ENCODE data around the gene GRK5.
"Not testable (repeated sequence)": the region's sequence is repeated elsewhere in the genome, so short reads cannot be mapped to it uniquely, and the experiment has no call there.

GRK5 gene

DNA sequence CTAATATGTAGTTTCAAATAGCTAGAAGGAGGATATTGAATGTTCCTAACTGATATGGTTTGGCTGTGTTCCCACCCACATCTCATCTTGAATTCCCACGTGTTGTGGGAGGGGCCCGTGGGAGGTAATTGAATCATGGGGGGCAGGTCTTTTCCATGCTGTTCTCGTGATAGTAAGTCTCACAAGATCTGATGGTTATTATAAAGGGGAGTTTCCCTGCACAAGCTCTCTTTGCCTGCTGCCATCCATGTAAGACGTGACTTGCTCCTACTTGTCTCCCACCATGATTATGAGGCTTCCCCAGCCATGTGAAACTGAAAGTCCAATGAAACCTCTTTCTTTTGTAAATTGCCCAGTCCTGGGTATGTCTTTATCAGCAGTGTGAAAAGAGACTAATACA lies 25.1 kb downstream of the GRK5 start:
- not testable (repeated sequence) for H3K4me1 ChIP-seq (ENCODE audit: control insufficient read depth, insufficient read depth, low read length); H3K9me3 ChIP-seq (ENCODE audit: control insufficient read depth, insufficient read depth, low read length); H3K27me3 ChIP-seq (ENCODE audit: control insufficient read depth, insufficient read depth, low read length); H3K4me3 ChIP-seq (ENCODE audit: low read depth, low read length); H3K9ac ChIP-seq (ENCODE audit: low read depth, low read length); H3K36me3 ChIP-seq (ENCODE audit: control insufficient read depth, insufficient read depth, low read length)

DNA sequence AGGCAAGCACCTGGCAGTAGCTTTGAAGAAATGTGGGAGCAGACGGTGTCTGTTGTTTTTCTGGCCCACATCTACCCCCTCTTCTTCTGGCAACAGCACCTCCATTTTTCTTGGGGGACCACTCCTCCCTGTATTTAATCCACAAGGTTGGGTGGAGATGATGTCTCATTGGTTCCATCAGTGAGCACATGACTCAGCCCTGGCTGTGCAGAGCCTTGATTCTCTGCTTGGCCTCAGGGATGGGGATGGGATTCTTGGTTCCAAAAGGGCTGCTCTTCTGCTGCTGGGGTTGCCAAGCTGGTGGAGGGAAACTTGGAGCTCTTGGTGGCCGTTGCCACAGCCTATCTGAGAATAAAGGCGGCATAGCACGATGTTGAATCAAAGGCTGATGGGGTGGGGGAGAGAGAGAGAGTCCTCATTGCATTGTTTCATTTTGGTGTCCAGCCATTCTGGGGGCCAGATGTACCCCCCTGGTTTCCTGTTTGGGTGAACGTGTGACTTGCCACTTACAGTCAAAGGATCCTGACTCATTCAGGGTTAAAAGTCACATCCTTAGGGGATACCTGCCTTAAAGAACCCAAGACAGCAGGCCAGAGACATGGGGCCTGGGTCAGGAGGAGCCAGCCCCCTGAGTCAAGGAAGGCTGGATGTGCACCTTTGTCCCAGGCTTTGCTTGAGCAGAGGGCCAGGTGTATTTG lies 25.9 kb downstream of the GRK5 start:
- Histone ChIP-seq H3K9ac (ENCODE audit: low read depth, low read length) (no peak overlapping the region), H3K36me3 (ENCODE audit: control insufficient read depth, insufficient read depth, low read length) (no peaks in the 10 kb centered on the region), H3K4me3 (ENCODE audit: low read depth, low read length) (no peak overlapping the region), H3K9me3 (ENCODE audit: control insufficient read depth, insufficient read depth, low read length) (no peaks in the 10 kb centered on the region), H3K27me3 (ENCODE audit: control insufficient read depth, insufficient read depth, low read length) (no peaks in the 10 kb centered on the region), H3K4me1 (ENCODE audit: control insufficient read depth, insufficient read depth, low read length) (peaks cover 4% of the 10 kb centered on the region)

DNA sequence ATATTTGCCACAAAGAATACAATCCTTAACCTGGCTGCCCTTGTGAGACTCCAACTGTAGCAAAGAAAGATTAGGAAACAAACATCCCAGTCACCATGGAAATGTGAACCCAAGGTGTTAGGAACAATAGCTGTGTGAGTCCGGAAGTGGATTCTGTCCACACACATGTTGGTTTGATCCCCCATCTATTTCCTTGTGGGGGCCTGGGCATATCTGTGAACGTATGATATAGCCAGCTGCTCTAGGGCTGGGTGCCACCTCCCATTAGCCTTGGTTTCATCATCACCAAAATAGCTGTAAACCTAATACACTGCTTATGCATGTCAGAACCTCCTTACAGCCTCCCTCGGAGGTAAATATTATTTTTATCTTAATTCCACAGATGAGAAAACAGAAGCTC lies 26.4 kb downstream of the GRK5 start:
- H3K9me3 ChIP-seq (ENCODE audit: control insufficient read depth, insufficient read depth, low read length), result no peaks in the 10 kb centered on the region
- H3K4me1 ChIP-seq (ENCODE audit: control insufficient read depth, insufficient read depth, low read length), result peaks cover 4% of the 10 kb centered on the region
- H3K9ac ChIP-seq (ENCODE audit: low read depth, low read length), result no peak overlapping the region
- H3K4me3 ChIP-seq (ENCODE audit: low read depth, low read length), result no peak overlapping the region
- no peaks in the 10 kb centered on the region for H3K27me3 ChIP-seq (ENCODE audit: control insufficient read depth, insufficient read depth, low read length)
- H3K36me3 ChIP-seq (ENCODE audit: control insufficient read depth, insufficient read depth, low read length), result no peaks in the 10 kb centered on the region

DNA sequence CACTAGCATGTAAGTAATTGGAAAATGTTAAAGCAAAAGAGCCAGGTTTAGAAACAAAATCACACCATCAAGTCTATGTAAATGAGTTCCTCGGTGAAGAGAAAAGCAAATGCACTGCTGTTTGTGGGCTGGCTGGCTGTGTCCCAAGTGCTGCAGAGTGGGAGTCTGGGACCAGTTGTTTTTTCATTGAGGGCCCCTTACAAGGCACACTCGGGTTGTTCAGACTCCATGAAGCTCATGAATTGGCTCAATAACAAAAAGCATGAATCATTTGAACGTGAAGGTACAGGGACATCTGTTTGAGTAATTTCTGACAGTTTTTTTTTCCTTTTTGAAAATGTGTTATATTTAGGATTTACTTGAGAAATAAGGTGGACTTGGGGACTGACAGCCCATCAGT lies 28.0 kb downstream of the GRK5 start:
- Histone ChIP-seq H3K4me1 (ENCODE audit: control insufficient read depth, insufficient read depth, low read length) (peaks cover 4% of the 10 kb centered on the region), H3K9ac (ENCODE audit: low read depth, low read length) (no peak overlapping the region), H3K9me3 (ENCODE audit: control insufficient read depth, insufficient read depth, low read length) (no peaks in the 10 kb centered on the region), H3K36me3 (ENCODE audit: control insufficient read depth, insufficient read depth, low read length) (no peaks in the 10 kb centered on the region), H3K27me3 (ENCODE audit: control insufficient read depth, insufficient read depth, low read length) (no peaks in the 10 kb centered on the region), H3K4me3 (ENCODE audit: low read depth, low read length) (no peak overlapping the region)

DNA sequence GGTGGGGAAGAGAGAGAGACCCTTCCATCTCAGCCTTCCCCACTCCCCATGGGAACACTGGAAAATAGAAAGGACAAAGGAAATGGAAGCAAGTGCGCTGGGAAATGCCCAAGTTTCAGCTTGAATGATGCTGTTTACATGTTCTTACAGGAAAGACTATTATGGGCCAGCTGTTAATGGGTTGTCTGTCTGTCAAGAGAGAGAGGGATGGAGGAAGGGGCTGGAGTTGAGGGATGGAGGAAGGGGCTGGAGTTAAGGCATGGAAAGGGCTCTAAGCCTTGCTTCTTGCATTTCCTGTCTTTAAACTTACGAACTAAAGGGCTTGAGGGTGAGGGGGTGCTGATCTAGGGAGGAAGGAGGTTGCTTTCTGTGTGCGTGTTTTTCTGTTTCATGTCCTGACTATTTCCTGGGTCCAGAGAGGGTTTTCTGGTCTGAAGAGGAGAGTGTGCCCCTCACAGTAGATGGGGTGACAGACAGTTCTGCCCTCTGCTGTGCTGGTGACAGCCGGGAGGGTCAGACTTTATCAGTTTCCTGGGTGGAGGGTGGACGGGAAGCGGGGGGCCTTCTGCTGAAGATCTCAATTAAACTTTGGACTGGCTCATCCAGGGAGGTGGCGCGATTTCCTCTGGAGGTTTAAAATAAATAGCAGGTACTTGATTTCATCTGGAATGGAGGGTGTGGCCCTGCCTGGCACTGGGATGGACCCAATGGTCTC lies 30.5 kb downstream of the GRK5 start:
- Histone ChIP-seq H3K9ac (ENCODE audit: low read depth, low read length) (no peak overlapping the region), H3K4me3 (ENCODE audit: low read depth, low read length) (no peak overlapping the region), H3K36me3 (ENCODE audit: control insufficient read depth, insufficient read depth, low read length) (no peaks in the 10 kb centered on the region), H3K27me3 (ENCODE audit: control insufficient read depth, insufficient read depth, low read length) (no peaks in the 10 kb centered on the region), H3K4me1 (ENCODE audit: control insufficient read depth, insufficient read depth, low read length) (peaks cover 8% of the 10 kb centered on the region), H3K9me3 (ENCODE audit: control insufficient read depth, insufficient read depth, low read length) (no peaks in the 10 kb centered on the region)

DNA sequence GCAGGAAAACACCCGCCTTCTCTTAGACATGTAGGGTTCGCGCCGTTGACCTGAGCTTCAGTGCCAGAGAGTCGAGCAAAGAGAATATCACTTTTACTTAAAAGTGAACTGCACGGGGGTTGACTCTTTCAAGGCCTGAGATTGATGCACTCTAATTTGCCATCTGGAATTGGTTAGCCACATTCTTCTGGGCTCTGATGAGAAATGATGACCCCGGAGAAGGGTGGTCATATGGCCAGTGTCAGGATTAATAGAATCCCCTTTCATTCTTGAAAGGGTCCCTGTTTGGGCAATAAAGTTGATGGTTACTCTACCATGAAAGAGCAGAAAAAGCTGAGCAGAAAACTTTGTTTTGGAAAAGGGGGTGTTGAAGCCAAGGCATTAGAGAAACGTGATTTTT lies 31.2 kb downstream of the GRK5 start:
- no peaks in the 10 kb centered on the region for H3K27me3 ChIP-seq (ENCODE audit: control insufficient read depth, insufficient read depth, low read length)
- H3K9ac ChIP-seq (ENCODE audit: low read depth, low read length), result no peak overlapping the region
- H3K4me3 ChIP-seq (ENCODE audit: low read depth, low read length), result no peak overlapping the region
- no peaks in the 10 kb centered on the region for H3K9me3 ChIP-seq (ENCODE audit: control insufficient read depth, insufficient read depth, low read length)
- no peaks in the 10 kb centered on the region for H3K36me3 ChIP-seq (ENCODE audit: control insufficient read depth, insufficient read depth, low read length)
- peaks cover 8% of the 10 kb centered on the region for H3K4me1 ChIP-seq (ENCODE audit: control insufficient read depth, insufficient read depth, low read length)

DNA sequence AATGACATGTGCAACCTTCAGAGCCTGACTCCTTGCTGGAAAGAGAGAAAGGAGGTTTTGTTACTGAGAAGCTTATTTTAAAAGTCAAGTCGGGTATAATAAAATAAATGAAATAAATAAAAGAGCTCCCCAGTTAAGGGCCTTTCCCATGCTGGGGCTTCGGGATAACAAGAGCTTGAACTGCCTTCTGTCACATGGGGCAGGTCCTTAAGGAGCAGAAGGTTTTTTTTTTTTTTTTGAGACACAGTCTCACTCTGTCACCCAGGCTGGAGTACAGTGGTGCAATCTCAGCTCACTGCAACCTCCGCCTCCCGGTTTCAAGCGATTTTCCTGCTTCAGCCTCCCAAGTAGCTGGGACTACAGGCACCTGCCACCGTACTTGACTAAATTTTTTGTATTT lies 31.6 kb downstream of the GRK5 start:
- H3K27me3 ChIP-seq (ENCODE audit: control insufficient read depth, insufficient read depth, low read length); H3K9me3 ChIP-seq (ENCODE audit: control insufficient read depth, insufficient read depth, low read length); H3K4me1 ChIP-seq (ENCODE audit: control insufficient read depth, insufficient read depth, low read length); H3K36me3 ChIP-seq (ENCODE audit: control insufficient read depth, insufficient read depth, low read length); H3K9ac ChIP-seq (ENCODE audit: low read depth, low read length); H3K4me3 ChIP-seq (ENCODE audit: low read depth, low read length): not testable (repeated sequence)

DNA sequence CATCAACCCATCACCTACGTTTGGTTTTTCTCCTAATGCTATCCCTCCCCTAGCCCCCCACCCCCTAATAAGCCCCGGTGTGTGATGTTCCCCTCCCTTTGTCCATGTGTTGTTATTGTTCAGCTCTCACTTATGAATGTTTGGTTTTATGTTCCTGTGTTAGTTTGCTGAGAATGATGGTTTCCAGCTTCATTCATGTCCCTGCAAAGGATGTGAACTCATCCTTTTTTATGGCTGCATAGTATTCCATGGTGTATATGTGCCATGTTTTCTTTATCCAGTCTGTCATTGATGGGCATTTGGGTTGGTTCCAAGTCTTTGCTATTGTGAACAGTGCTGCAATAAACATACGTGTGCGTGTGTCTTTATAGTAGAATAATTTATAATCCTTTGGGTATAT lies 32.3 kb downstream of the GRK5 start:
- not testable (repeated sequence) for H3K36me3 ChIP-seq (ENCODE audit: control insufficient read depth, insufficient read depth, low read length); H3K9me3 ChIP-seq (ENCODE audit: control insufficient read depth, insufficient read depth, low read length); H3K9ac ChIP-seq (ENCODE audit: low read depth, low read length); H3K4me1 ChIP-seq (ENCODE audit: control insufficient read depth, insufficient read depth, low read length); H3K27me3 ChIP-seq (ENCODE audit: control insufficient read depth, insufficient read depth, low read length); H3K4me3 ChIP-seq (ENCODE audit: low read depth, low read length)

DNA sequence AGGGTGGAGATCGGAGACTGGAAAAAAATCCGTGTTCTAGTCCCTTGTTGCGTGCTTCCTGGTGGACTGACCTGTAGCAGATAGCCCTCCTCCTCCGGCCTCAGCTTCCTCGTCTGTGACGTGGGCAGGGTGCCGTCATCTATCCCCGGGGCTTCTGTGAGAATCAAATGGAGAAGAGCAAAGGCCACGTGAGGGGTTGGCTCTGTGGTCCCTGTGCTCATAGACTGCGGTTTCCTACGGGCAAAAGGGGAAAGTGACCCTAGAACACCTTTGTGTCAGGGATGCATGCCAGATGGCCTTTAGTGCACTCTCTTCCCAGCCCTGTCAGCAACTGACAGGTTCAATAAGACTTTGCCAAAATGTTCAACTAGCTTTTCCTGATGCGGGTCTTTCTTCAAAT lies 33.7 kb downstream of the GRK5 start:
- Histone ChIP-seq H3K36me3 (ENCODE audit: control insufficient read depth, insufficient read depth, low read length) (no peaks in the 10 kb centered on the region), H3K27me3 (ENCODE audit: control insufficient read depth, insufficient read depth, low read length) (no peaks in the 10 kb centered on the region), H3K4me1 (ENCODE audit: control insufficient read depth, insufficient read depth, low read length) (peaks cover 8% of the 10 kb centered on the region), H3K4me3 (ENCODE audit: low read depth, low read length) (no peak overlapping the region), H3K9ac (ENCODE audit: low read depth, low read length) (no peak overlapping the region), H3K9me3 (ENCODE audit: control insufficient read depth, insufficient read depth, low read length) (no peaks in the 10 kb centered on the region)

DNA sequence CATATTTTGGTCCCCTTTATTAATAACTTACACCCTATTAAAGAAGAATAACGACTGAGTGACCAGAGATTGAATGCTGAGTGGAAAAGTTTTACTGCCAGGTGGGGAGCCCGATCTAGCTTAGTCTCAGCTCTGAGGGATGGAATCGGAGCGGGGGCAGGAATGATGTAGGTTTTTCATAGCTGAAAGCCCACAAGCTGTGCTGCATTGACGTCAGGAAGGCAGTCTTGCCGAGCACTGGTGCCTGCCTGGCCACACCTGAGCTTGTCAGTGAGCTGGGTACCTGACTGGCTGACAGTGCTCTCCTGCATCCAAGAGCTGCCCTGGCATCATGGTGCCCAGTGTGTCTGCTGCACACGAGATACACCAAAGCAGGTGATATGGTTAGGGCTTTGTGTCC lies 34.8 kb downstream of the GRK5 start:
- Histone ChIP-seq H3K4me1 (ENCODE audit: control insufficient read depth, insufficient read depth, low read length) (peaks cover 8% of the 10 kb centered on the region), H3K9me3 (ENCODE audit: control insufficient read depth, insufficient read depth, low read length) (no peaks in the 10 kb centered on the region), H3K9ac (ENCODE audit: low read depth, low read length) (no peak overlapping the region), H3K4me3 (ENCODE audit: low read depth, low read length) (no peak overlapping the region), H3K27me3 (ENCODE audit: control insufficient read depth, insufficient read depth, low read length) (no peaks in the 10 kb centered on the region), H3K36me3 (ENCODE audit: control insufficient read depth, insufficient read depth, low read length) (no peaks in the 10 kb centered on the region)

DNA sequence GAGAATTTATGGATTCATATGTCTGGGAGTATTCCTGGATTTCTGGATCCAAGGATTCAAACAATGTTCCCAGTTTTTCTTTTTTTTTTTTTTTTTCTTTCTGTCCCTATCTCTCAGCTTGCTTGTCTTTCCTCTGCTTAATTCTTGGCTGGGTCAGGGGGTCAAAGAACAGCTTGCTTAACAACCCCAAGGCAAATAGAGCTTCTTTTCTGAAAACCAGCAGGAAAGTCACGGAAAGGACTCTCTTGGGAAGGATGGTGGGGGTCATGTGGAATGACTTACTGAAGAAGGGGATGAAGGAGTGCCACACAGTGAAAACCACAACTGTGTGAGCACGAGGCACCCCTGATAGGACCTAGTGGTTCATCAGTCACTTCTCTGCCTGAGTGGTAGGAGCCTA lies 36.1 kb downstream of the GRK5 start:
- no peak overlapping the region for H3K4me3 ChIP-seq (ENCODE audit: low read depth, low read length)
- no peaks in the 10 kb centered on the region for H3K36me3 ChIP-seq (ENCODE audit: control insufficient read depth, insufficient read depth, low read length)
- no peak overlapping the region for H3K9ac ChIP-seq (ENCODE audit: low read depth, low read length)
- no peaks in the 10 kb centered on the region for H3K9me3 ChIP-seq (ENCODE audit: control insufficient read depth, insufficient read depth, low read length)
- H3K4me1 ChIP-seq (ENCODE audit: control insufficient read depth, insufficient read depth, low read length), result peaks cover 4% of the 10 kb centered on the region
- H3K27me3 ChIP-seq (ENCODE audit: control insufficient read depth, insufficient read depth, low read length), result no peaks in the 10 kb centered on the region

DNA sequence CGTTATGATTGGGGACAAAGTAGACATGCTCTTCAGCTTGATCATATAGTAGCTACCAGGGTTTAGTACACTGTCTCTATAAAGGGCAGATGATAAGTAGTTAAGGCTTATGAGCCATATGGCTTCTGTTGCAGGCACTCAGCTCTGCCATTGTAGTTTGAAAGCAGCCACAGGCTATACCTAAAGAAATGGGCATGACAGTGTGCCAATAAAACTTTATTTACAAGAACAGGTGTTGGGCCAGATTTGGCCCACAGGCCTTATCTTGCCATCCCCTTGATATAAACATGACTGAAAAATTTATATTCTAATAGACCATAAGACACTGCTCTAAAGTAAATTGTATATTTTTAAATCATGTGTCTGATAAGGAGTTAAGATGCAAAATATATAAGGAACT lies 36.6 kb downstream of the GRK5 start:
- no peak overlapping the region for H3K9ac ChIP-seq (ENCODE audit: low read depth, low read length)
- no peaks in the 10 kb centered on the region for H3K9me3 ChIP-seq (ENCODE audit: control insufficient read depth, insufficient read depth, low read length)
- no peaks in the 10 kb centered on the region for H3K27me3 ChIP-seq (ENCODE audit: control insufficient read depth, insufficient read depth, low read length)
- peaks cover 4% of the 10 kb centered on the region for H3K4me1 ChIP-seq (ENCODE audit: control insufficient read depth, insufficient read depth, low read length)
- H3K36me3 ChIP-seq (ENCODE audit: control insufficient read depth, insufficient read depth, low read length), result no peaks in the 10 kb centered on the region
- H3K4me3 ChIP-seq (ENCODE audit: low read depth, low read length), result no peak overlapping the region
